IPS-20b (cell line): ENCODE results near the gene TTC7B.

ENCODE experiments used
- H3K27ac ChIP-seq: one replicate; pipeline ENCODE4 v1.5.1; 2013; ENCODE audit warnings: low read length
- H3K27me3 ChIP-seq: 2 replicates; pipeline ENCODE4 v1.6.1; 2013; ENCODE audit warnings: mild to moderate bottlenecking, low read length, inconsistent platforms; ENCODE audit not compliant: insufficient read depth
- H3K36me3 ChIP-seq: 2 replicates; pipeline ENCODE4 v1.6.1; 2013; ENCODE audit warnings: low read depth, mild to moderate bottlenecking, inconsistent platforms, low read length, moderate library complexity; ENCODE audit not compliant: insufficient read depth
- H3K4me1 ChIP-seq: 2 replicates; pipeline ENCODE4 v1.6.1; 2013; ENCODE audit warnings: mild to moderate bottlenecking, control low read depth, inconsistent platforms, low read length, moderate library complexity; ENCODE audit not compliant: insufficient read depth
- H3K4me3 ChIP-seq: 2 replicates; pipeline ENCODE4 v1.5.1; 2013; ENCODE audit warnings: mild to moderate bottlenecking, low read length, inconsistent platforms
- H3K9ac ChIP-seq: 2 replicates; pipeline ENCODE4 v1.6.1; 2013; ENCODE audit warnings: low read depth, mild to moderate bottlenecking, inconsistent platforms, low read length, moderate library complexity
- H3K9me3 ChIP-seq: 2 replicates; pipeline ENCODE4 v1.6.1; 2013; ENCODE audit warnings: mild to moderate bottlenecking, low read depth, low read length, inconsistent platforms; ENCODE audit not compliant: insufficient read depth

The TTC7B gene

DNA sequence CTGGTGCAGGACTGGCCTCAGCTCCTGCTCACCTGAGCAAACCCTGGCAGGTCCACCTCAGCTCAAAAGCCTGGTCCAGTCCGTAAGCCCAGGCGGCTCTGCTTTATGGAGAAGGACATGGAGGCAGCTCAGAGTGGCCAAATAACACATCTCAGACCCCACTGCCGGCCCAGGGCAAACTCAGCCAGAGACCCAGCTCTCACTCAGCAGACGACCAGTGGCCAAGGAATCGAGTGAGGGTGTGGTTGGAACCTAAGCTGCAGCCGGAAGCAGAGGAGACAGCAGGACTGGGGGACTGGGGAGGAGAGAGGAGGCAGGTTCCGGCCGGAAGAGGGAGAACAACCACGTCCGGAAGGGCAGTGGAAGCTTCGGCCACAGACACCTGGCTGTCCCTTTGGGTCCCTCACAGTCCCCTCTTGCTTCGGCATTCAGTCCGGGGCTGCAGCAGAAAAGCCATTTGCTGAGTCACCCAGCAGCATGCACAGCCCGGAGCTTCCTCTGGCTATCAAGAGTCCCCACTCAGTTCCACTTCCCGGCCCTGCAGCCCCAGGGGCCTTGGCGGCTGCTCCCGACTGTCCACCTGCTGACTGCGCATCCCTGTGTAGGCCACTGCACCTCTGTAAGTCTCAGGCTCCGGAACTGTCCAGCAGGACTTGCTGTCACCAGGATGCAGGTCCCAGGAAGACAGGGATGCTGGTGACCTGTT lies 315.4 kb downstream of the TTC7B start:
- H3K27me3 ChIP-seq = no peaks in the 10 kb centered on the region
- H3K4me3 ChIP-seq = no peak overlapping the region
- H3K36me3 ChIP-seq = no peaks in the 10 kb centered on the region
- H3K4me1 ChIP-seq = peaks cover 14% of the 10 kb centered on the region
- H3K9ac ChIP-seq = no peak overlapping the region
- H3K27ac ChIP-seq = peak overlapping the region; percentile 11
- no peaks in the 10 kb centered on the region for H3K9me3 ChIP-seq

DNA sequence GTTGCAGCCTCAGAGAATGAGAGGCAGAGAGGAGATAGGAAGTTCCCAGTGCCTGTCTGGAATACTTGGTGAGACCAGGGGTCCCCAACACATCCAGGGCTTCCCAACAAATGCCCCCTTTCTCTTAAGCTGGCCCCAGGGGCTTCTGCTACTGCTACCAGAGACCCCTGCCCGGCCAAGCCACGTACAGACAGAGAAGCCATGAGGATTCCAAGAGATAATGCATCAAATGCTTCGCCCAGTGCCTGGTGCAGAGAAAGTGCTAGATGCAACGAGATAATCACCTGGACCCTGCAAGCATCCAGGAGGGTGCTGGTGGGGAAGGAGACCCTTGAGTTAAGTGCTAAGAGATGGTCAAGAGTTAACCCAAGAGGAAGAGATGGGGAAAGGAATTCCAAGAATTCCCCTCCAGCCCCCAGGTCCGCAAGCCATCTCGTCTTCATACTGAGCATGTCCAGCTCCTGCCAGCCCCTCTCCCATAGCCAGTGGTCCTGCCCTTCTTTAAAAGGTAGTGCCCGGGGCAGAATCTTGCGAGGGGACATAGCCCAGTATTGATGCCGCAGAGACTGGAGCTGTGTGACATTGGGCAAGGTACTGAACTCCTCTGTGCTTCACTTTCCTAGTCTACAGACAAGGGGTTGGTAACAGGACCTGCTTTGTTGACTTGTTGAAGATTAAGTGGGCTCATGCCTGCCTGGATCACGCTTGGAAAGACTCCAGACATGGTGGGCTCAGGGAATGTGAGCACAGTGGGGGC lies 316.1 kb downstream of the TTC7B start:
- no peaks in the 10 kb centered on the region for H3K9me3 ChIP-seq
- H3K4me3 ChIP-seq = no peak overlapping the region
- peaks cover 14% of the 10 kb centered on the region for H3K4me1 ChIP-seq
- no peaks in the 10 kb centered on the region for H3K27me3 ChIP-seq
- no peak overlapping the region for H3K9ac ChIP-seq
- H3K36me3 ChIP-seq = no peaks in the 10 kb centered on the region
- H3K27ac ChIP-seq = peak overlapping the region; percentile 11

DNA sequence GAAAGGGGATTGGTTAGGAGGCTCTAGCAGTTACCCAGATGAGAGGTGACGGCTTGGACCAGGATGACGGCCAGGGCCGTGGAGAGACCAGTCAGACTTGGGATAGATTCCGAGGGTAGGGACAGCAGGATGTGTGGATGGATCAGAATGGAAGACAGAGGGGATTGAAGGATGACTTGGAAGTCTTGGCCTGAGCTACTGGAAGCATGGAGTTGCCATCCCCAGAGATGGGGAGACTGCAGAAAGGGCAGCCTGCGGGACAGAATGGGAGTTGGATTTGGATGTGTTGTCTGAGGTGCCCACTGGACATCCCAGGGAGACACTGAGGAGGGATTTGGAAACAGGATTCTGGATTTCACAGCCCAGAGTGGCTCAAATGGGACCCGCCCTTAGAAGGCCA lies 317.1 kb downstream of the TTC7B start:
- Histone ChIP-seq H3K27me3 (no peaks in the 10 kb centered on the region), H3K27ac (no peak overlapping the region), H3K9me3 (no peaks in the 10 kb centered on the region), H3K4me3 (no peak overlapping the region), H3K4me1 (peaks cover 14% of the 10 kb centered on the region), H3K9ac (no peak overlapping the region), H3K36me3 (no peaks in the 10 kb centered on the region)

DNA sequence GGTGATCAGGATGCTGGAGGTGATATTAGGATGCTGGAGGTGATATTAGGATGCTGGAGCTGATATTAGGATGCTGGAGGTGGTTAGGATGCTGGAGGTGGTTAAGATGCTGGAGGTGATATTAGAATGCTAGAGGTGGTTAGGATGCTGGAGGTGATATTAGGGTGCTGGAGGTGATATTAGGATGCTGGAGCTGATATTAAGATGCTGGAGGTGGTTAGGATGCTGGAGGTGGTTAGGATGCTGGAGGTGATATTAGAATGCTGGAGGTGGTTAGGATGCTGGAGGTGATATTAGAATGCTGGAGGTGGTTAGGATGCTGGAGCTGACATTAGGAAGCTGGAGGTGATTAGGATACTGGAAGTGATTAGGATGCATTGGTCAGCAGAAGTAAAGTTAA lies 318.0 kb downstream of the TTC7B start:
- H3K9ac ChIP-seq = no peak overlapping the region
- no peaks in the 10 kb centered on the region for H3K9me3 ChIP-seq
- H3K27ac ChIP-seq = no peak overlapping the region
- H3K36me3 ChIP-seq = no peaks in the 10 kb centered on the region
- no peak overlapping the region for H3K4me3 ChIP-seq
- no peaks in the 10 kb centered on the region for H3K27me3 ChIP-seq
- H3K4me1 ChIP-seq = peaks cover 14% of the 10 kb centered on the region

DNA sequence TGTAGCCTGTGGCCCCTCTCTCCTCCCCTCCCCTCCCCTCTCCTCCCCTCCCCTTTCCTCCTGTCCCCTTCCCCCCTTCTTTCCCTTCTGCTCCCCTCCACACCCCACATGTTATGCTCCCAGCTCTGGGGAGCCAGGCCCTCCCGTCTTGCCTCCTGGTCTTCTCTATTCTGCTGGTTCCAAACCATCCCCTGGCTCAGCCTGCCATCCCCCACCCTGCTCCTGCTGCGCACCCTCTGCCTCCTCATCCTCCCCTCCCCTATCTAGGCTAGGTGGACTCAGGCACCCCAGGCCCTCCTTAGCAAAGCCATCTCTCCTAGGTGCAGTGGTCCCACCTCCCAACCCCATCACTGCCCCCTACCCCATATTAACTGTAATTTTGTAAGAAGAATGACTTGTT lies 319.9 kb downstream of the TTC7B start:
- Histone ChIP-seq H3K27me3 (no peaks in the 10 kb centered on the region), H3K9ac (no peak overlapping the region), H3K36me3 (no peaks in the 10 kb centered on the region), H3K27ac (no peak overlapping the region), H3K4me3 (no peak overlapping the region), H3K9me3 (no peaks in the 10 kb centered on the region), H3K4me1 (peaks cover 18% of the 10 kb centered on the region)

DNA sequence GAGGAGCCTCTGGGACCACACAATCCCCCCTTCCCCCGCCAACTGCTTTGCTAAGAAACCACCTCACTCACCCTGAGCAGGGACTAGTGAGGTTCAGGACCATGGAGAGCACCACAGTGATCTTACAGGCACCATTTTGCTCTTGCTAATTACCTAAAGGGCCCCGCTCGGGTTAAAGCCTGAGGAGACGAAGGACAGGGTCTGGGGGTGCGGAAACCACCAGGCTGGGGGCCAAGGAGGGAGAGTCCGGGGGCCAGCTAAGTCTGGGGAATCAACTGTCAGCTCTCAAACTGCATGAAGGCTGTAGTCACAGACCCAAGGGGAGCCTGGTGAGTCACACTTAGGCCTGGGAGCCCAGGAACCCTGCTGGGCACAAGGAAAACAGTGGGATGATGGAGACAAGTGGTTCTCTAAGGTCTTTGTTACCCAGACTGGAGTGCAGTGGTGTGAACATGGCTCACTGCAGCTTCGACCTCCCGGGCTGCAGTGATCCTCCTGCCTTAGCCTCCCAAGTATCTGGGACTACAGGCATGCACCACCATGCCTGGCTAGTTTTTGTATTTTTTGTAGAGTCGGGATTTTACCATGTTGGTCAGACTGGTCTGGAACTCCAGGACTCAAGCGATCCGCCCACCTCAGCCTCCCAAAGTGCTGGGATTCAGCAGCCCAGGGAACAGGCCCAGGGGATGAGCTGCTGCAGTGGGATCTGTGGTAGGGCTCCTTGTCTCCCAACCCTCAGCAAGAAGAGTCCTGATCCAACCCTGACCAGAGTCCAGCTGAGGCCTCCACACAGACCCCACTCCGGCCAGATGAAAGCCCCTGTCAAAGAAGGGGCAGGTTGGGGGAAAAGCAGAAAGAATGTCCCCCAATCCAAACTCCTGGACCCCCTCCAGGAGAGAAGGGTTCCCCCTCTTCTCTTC lies 320.6 kb downstream of the TTC7B start:
- H3K4me3 ChIP-seq = no peak overlapping the region
- H3K36me3 ChIP-seq = no peaks in the 10 kb centered on the region
- no peak overlapping the region for H3K9ac ChIP-seq
- peaks cover 15% of the 10 kb centered on the region for H3K4me1 ChIP-seq
- no peaks in the 10 kb centered on the region for H3K9me3 ChIP-seq
- no peak overlapping the region for H3K27ac ChIP-seq
- H3K27me3 ChIP-seq = no peaks in the 10 kb centered on the region

DNA sequence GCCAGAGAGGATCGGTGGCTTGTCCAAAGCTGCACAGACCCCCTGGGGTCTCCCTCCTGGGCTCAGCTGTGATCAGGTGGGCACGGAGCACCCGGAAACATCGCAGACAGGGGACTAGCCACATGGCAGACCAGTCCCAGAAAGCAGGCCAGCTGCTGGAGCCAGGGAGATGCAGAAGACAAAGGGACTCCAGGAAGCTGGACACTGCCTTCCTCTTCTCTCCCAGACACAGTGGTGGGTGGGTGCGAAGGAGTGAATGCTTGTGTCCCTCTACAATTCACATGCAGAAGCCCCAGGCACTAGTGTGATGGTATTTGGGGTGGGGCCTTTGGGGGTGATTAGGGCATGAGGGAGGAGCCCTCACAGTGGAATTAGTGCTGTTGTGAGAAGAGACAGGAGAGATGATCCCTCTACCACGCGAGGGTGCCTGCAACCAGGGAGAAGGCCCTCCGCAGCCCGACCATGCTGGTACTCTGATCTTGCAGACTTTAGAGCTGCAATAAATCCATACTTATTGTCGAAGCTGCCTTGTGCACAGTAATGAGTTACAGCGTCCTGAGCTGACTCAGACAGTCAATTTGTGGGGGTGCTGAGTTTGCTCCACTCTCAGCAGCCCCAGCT lies 324.2 kb downstream of the TTC7B start:
- Histone ChIP-seq H3K4me3 (no peak overlapping the region), H3K9me3 (no peaks in the 10 kb centered on the region), H3K4me1 (peaks cover 6% of the 10 kb centered on the region; the same call in 1 of the 2 replicates), H3K36me3 (no peaks in the 10 kb centered on the region), H3K27ac (no peak overlapping the region), H3K27me3 (no peaks in the 10 kb centered on the region), H3K9ac (no peak overlapping the region)

DNA sequence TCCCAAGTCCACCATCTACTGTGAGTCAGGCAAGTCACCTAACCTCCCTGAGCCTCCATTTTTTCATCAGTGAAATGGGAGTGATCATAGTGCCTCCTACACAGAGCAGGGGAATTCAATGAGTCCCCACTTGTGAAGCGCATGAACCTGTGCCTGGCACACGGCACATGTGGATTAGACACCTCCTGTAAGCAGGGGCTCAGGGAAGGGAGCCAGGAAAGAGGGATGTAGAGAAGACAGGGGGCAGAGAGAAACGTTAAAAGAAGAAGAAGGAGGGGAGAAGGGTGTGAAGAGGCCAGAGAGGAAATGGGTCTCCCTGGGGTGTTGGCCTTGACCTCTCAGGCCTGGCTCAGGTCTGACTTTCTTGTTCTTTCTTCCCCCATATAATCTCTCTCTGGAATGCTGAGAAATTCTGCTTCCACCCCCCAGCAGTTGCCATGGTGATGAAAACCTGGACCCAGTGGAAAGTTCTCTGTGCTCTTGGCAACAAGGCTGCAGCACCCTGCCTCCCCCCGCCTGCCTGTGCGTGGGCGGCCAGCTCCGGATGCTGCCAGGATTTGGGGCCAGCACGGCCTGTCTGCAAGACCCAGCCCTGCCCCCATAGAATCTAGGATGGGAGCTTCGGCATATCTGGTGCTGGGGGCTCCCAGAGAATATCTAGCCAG lies 324.9 kb downstream of the TTC7B start:
- H3K4me3 ChIP-seq = no peak overlapping the region
- H3K9me3 ChIP-seq = no peaks in the 10 kb centered on the region
- H3K27me3 ChIP-seq = no peaks in the 10 kb centered on the region
- H3K27ac ChIP-seq = no peak overlapping the region
- H3K36me3 ChIP-seq = no peaks in the 10 kb centered on the region
- H3K9ac ChIP-seq = no peak overlapping the region
- peaks cover 6% of the 10 kb centered on the region; the same call in 1 of the 2 replicates for H3K4me1 ChIP-seq

DNA sequence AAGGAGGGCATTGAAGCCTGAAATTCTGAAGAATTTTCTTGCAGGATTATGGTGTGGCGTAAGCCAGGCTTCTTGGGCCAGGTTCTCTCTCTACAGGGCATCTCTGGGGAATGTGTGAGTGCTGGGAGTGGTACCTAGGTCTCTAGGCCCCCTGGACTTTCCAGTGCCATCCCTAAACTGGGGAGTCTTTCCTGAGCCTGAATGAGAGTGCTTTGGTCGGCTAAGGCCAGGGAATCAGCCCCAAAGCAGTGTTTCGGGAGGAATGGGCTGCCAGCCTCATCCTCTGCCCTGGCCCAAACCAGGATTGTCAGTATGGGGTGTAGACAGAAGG lies 325.5 kb downstream of the TTC7B start:
- Histone ChIP-seq H3K4me3 (no peak overlapping the region), H3K9ac (no peak overlapping the region), H3K36me3 (no peaks in the 10 kb centered on the region), H3K27ac (no peak overlapping the region), H3K4me1 (peaks cover 6% of the 10 kb centered on the region; the same call in 1 of the 2 replicates), H3K9me3 (no peaks in the 10 kb centered on the region), H3K27me3 (no peaks in the 10 kb centered on the region)

DNA sequence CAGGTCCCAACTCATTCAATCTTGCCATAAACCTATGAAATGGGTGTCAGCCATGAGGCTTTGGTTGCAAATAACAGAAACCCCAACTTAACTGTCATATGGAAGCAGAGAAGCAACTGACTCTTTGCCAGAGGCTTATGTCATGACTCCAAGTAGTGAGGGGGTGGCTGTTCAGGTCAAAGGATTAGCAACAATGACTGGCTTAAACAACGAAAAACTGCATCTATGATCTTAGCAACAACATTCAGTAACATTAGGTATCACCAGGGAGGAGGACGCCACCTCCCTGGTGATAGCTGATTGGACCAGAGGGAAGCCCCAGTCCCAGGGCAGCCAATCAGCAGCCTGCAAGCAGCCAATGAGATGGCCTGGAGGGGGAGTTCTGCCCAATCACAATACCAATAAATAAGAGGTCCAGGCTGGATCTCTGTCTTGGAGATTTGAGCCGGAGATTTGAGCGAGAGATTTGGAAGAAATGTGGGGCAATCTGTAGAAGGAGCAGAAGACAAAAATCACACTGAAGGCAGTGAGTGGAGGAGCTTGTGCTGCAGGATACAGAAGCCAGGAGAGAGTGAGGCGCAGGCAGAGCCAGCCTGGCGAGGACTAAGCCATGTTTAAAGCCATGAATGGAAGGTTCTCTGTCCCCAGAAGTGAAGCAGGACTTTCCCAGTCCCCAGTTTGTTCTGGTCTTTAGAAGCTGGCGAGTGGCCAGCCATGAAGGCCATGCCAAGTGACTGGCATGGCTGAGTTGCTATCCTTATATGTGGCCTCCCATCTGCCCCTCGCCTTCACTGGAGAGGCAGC lies 326.1 kb downstream of the TTC7B start:
- H3K9ac ChIP-seq = no peak overlapping the region
- no peaks in the 10 kb centered on the region for H3K27me3 ChIP-seq
- H3K27ac ChIP-seq = no peak overlapping the region
- H3K36me3 ChIP-seq = no peaks in the 10 kb centered on the region
- H3K4me1 ChIP-seq = peaks cover 6% of the 10 kb centered on the region; the same call in 1 of the 2 replicates
- no peak overlapping the region for H3K4me3 ChIP-seq
- no peaks in the 10 kb centered on the region for H3K9me3 ChIP-seq
